NCI-H1105 treated with DMSO at 0.1 percent for 48 hours (cell line): Measurements from ENCODE around the gene HYAL3.
A peak's percentile ranks its signal among the peaks of the same experiment; 100 is the strongest.
"Not testable (repeated sequence)": the region's sequence is repeated elsewhere in the genome, so short reads cannot be mapped to it uniquely, and the experiment has no call there.

Experiments used
- DNase-seq: peaks from one replicate; lab custom pipeline; 2025; lab: John Stamatoyannopoulos, UW

Gene HYAL3

GRCh38 chr3:50290161-50290641 is 9.0 kb downstream of the HYAL3 start:
- no peak for DNase-seq

- no peak for DNase-seq
These were observed 10.1 kb downstream of the HYAL3 start for GRCh38 chr3:50289130-50289529.

- DNase-seq: no peak
These were observed 10.7 kb downstream of the HYAL3 start for GRCh38 chr3:50288387-50289007.

- no peak for DNase-seq
These were observed 11.9 kb downstream of the HYAL3 start for GRCh38 chr3:50287262-50287661.

GRCh38 chr3:50286322-50287227 is 12.6 kb downstream of the HYAL3 start:
- DNase-seq: no peak

- not testable (repeated sequence) for DNase-seq
These were observed 15.1 kb downstream of the HYAL3 start for GRCh38 chr3:50284121-50284520.

GRCh38 chr3:50279255-50280016 is 19.8 kb downstream of the HYAL3 start:
- no peak for DNase-seq

- no peak for DNase-seq
These were observed 20.4 kb downstream of the HYAL3 start, which contains the start of gene LSMEM2 for GRCh38 chr3:50278880-50279224. TSS of gene LSMEM2 (plus strand) at chr3:50279087. CDS start at chr3:50279114, 27 bp downstream.

- no peak for DNase-seq
These were observed 20.9 kb downstream of the HYAL3 start for GRCh38 chr3:50278123-50278879.

GRCh38 chr3:50276762-50277101 is 22.5 kb downstream of the HYAL3 start:
- no peak for DNase-seq

- no peak for DNase-seq
These were observed 23.0 kb downstream of the HYAL3 start for GRCh38 chr3:50275996-50276761.

GRCh38 chr3:50275141-50275995 is 23.8 kb downstream of the HYAL3 start:
- DNase-seq: no peak

GRCh38 chr3:50274371-50275104 is 24.7 kb downstream of the HYAL3 start:
- DNase-seq: peak; percentile 38

GRCh38 chr3:50273689-50274065 is 25.5 kb downstream of the HYAL3 start:
- DNase-seq: no peak

- peak; percentile 54 for DNase-seq
These were observed 26.1 kb downstream of the HYAL3 start for GRCh38 chr3:50272911-50273688.

GRCh38 chr3:50272538-50272910 is 26.7 kb downstream of the HYAL3 start:
- not testable (repeated sequence) for DNase-seq

GRCh38 chr3:50271314-50271936 is 27.8 kb downstream of the HYAL3 start:
- DNase-seq: no peak
